Suprapubic skin (tissue), 4 donors: ENCODE results near the gene BARX1.

Experiments used
- CTCF ChIP-seq, 2 donors: fragments of 200-600 bp in 1 of 2; fragments of 450-650 bp in 1 of 2; sonication (generic) in 1 of 2; IDR thresholded peaks; one replicate each; pipeline ENCODE4 v1.5.1; 2016 to 2019; ENCODE audit warnings: antibody characterized with exemption in 2 of 2, mild to moderate bottlenecking in 1 of 2, moderate library complexity in 1 of 2
- EP300 ChIP-seq: sonication (generic); formaldehyde crosslinking; IDR thresholded peaks from one replicate; pipeline ENCODE4 v1.6.1; 2017; ENCODE audit warnings: antibody characterized with exemption
- POLR2A ChIP-seq, 2 donors: fragments of 450-650 bp; IDR thresholded peaks; one replicate each; pipeline ENCODE4 v1.6.1; 2017; ENCODE audit warnings: antibody characterized with exemption in 2 of 2, mild to moderate bottlenecking in 2 of 2, moderate library complexity in 2 of 2
- POLR2AphosphoS5 ChIP-seq, 3 donors: sonication (generic); formaldehyde crosslinking; IDR thresholded peaks; one replicate each; pipeline ENCODE4 v1.6.1; 2017; ENCODE audit warnings: antibody characterized with exemption in 3 of 3

GRCh38 chr9:93947409-93948070, 7.6 kb downstream of the BARX1 start:
- no peak for TF ChIP-seq CTCF (IDR thresholded peaks at IDR 0.05)
- no peak for TF ChIP-seq POLR2A (IDR thresholded peaks at IDR 0.05)
- no peak for TF ChIP-seq EP300
- TF ChIP-seq POLR2AphosphoS5 (IDR thresholded peaks at IDR 0.05): no peak
